CD4-positive, CD25-positive, alpha-beta regulatory T cell (primary cell): ENCODE data around the gene MICB. TPM values are rescaled to one million over a fixed set of nuclear protein-coding genes. Genes with fewer than 3 reads are reported as not detected.
"Not testable (repeated sequence)": the region's sequence is repeated elsewhere in the genome, so short reads cannot be mapped to it uniquely, and the experiment has no call there.

Source experiments
- ATAC-seq, 2 donors: fragments of 150-1000 bp; cut with Tn5 transposase; one replicate each; pipeline ENCODE4 v1.10.0; 2021; ENCODE audit warnings: low read depth in 2 of 2, moderate number of reproducible peaks in 2 of 2, moderate library complexity in 1 of 2
- DNase-seq, 3 donors: peaks; one replicate each; pipeline versions ENCODE4 v3.0.0 to v3.0.0-alpha.2; 2012 to 2022; ENCODE audit warnings: mixed read lengths in 1 of 3
- H3K27ac ChIP-seq: one replicate; pipeline ENCODE4 v1.7.0; 2013; ENCODE audit warnings: mild to moderate bottlenecking, low read length; ENCODE audit not compliant: insufficient read depth, poor library complexity, severe bottlenecking
- H3K27me3 ChIP-seq: one replicate; pipeline ENCODE4 v1.7.0; 2013; ENCODE audit warnings: low read length; ENCODE audit not compliant: control insufficient read depth, insufficient read depth
- H3K36me3 ChIP-seq: one replicate; pipeline ENCODE4 v1.7.0; 2013; ENCODE audit warnings: mild to moderate bottlenecking, low read length, moderate library complexity; ENCODE audit not compliant: control insufficient read depth, insufficient read depth
- H3K4me1 ChIP-seq: 2 replicates; pipeline ENCODE4 v1.7.0; 2013; ENCODE audit warnings: mild to moderate bottlenecking, low read length; ENCODE audit not compliant: insufficient read depth, control insufficient read depth, poor library complexity, severe bottlenecking
- H3K4me3 ChIP-seq: one replicate; pipeline ENCODE4 v1.7.0; 2013; ENCODE audit warnings: low read depth, mild to moderate bottlenecking, low read length, moderate library complexity
- H3K9me3 ChIP-seq, 2 experiments: 1 replicate in 1 of 2; 2 replicates in 1 of 2; pipeline ENCODE4 v1.7.0; 2013; ENCODE audit warnings: low read length in 2 of 2, mild to moderate bottlenecking in 1 of 2, moderate library complexity in 1 of 2; ENCODE audit not compliant: control insufficient read depth in 2 of 2
- H3K27ac Mint-ChIP-seq, 3 donors: one replicate each; pipeline ENCODE4 v1.8.0; 2020 to 2022; ENCODE audit warnings: mild to moderate bottlenecking in 3 of 3, mixed read lengths in 3 of 3, moderate library complexity in 2 of 3
- H3K27me3 Mint-ChIP-seq: one replicate; pipeline ENCODE4 v1.8.0; 2022; ENCODE audit warnings: mild to moderate bottlenecking, mixed read lengths
- H3K36me3 Mint-ChIP-seq: one replicate; pipeline ENCODE4 v1.8.0; 2020; ENCODE audit warnings: mixed read lengths
- H3K4me1 Mint-ChIP-seq, 4 donors: one replicate each; pipeline ENCODE4 v1.8.0; 2020 to 2022; ENCODE audit warnings: mixed read lengths in 4 of 4, mild to moderate bottlenecking in 1 of 4
- H3K4me3 Mint-ChIP-seq, 4 donors: one replicate each; pipeline ENCODE4 v1.8.0; 2020 to 2022; ENCODE audit warnings: mild to moderate bottlenecking in 4 of 4, mixed read lengths in 4 of 4, moderate library complexity in 3 of 4
- H3K9me3 Mint-ChIP-seq, 7 donors: one replicate each; pipeline ENCODE4 v1.8.0; 2020 to 2022; ENCODE audit warnings: mixed read lengths in 7 of 7, mild to moderate bottlenecking in 3 of 7, moderate library complexity in 2 of 7
- polyA plus RNA-seq, 4 donors: library from polyadenylated mRNA; unstranded; fragments of 300-500 nt; fragmentation: Illumina TruSeq; gene quantifications; one replicate each; pipeline ENCODE4 v1.2.3, GENCODE V29; 2021
- total RNA-seq: library from RNA; stranded (reverse); gene quantifications from one replicate; pipeline ENCODE4 v1.2.3, GENCODE V29; 2022

Gene MICB
- total and polyA plus RNA-seq, 5 donors from 2014 or later, result 7.8 to 22.0 (median 12.4) TPM

DNA sequence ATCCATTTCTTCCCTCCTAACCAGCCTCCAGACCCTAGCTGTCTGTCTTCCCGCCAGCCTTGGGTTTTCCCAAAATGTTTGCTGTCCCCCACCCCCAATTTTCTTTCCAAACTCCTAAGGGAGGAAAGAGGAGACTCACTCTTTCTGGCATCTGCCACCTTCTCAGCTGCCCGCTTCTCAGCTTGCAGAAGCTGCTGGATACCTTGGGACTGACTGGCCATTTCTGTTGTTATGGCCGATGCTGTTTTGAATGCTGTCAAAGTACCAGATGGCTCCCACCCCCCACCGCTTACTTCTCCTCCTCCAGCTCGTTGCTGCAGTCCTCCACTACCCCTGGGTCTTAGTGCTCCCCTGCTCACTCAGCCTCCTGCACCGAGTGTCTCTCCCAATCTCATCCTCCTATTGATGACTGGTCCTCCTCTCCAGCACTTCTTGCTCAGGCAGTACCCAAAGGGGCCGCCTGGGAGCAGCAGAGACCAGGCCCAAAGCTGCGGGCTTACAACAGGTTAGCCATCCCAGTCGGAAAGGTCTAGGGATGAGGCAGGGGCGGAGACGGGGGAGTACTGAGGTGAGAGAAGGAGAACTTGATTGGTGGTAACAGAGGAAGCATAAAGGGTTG lies 48.5 kb downstream of the MICB start, which contains the start of gene ATP6V1G2:
TSS of gene ATP6V1G2 (minus strand) at position 270 of the 619 bp plus-strand sequence. CDS start at position 221, 49 bp downstream.
- H3K9me3 Mint-ChIP-seq, result no peaks in the 10 kb centered on the region
- H3K36me3 Mint-ChIP-seq, result peaks cover 4% of the 10 kb centered on the region
- H3K4me1 ChIP-seq, result peaks cover 29% of the 10 kb centered on the region
- H3K27me3 Mint-ChIP-seq, result peaks cover 5% of the 10 kb centered on the region
- peak; percentile 51 to 58 for ATAC-seq
- no peaks in the 10 kb centered on the region for H3K36me3 ChIP-seq
- no peaks in the 10 kb centered on the region for H3K27me3 ChIP-seq
- peak within 1 kb of the TSS; percentile 93 for H3K27ac ChIP-seq
- H3K9me3 ChIP-seq, result no peaks in the 10 kb centered on the region
- DNase-seq, result peak; percentile 75 to 91 (median 78)
- H3K4me1 Mint-ChIP-seq, result peaks cover 4 to 55% (median 38%) of the 10 kb centered on the region in 4 donors
- peak within 1 kb of the TSS; percentile 72 to 96 (median 96) for H3K27ac Mint-ChIP-seq
- peak within 1 kb of the TSS; percentile 84 to 98 (median 94) for H3K4me3 Mint-ChIP-seq
- H3K4me3 ChIP-seq, result peak within 1 kb of the TSS; percentile 95

DNA sequence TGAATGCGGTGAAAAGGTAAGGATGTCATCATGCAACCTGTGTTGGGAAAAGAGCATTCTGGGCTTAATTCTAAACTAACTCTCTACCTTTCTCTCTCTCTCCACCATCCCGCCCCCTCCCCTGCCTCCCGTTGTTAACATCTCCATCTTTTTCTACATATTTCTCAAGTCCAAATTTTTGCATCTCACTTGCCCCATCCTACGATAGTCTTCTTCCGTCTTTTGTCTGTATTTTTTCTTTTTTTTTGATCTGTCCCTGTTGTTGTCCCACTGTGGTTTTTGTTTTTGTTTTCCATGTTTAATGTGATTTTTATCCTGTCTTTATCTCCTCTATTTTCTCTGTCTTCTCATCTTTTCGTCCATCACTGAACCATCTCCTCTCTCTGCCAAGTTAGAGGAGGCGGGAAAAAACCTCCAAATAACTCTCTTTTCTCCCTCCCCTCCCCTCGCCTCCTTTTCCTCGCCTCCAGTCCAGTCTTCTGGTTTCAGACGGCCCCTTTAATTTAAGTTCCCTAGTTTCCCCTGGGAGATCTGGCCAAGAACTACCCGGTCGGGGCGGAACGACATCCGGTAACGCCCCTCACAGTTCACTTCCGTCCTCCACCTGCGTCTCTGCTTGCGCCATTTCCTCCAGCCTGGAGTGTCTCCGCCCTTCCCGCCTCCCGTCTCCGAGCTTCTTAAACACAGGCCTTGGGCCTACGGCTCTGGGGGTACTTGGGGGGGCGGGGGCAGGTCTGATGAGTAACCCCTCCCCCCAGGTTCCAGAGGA lies 49.2 kb downstream of the MICB start, which contains the start of gene NFKBIL1:
TSS of gene NFKBIL1 (plus strand) at position 651 of the 769 bp plus-strand sequence. CDS start at position 738, 87 bp downstream.
- Histone ChIP-seq H3K9me3 (no peaks in the 10 kb centered on the region), H3K27ac (peak within 1 kb of the TSS; percentile 93), H3K4me3 (peak within 1 kb of the TSS; percentile 95), H3K36me3 (no peaks in the 10 kb centered on the region), H3K27me3 (no peaks in the 10 kb centered on the region), H3K4me1 (peaks cover 29% of the 10 kb centered on the region)
- peak; percentile 86 to 96 (median 86) for DNase-seq
- ATAC-seq, result peak; percentile 84 to 88
- H3K36me3 Mint-ChIP-seq, result peaks cover 4% of the 10 kb centered on the region
- H3K27ac Mint-ChIP-seq, result peak within 1 kb of the TSS; percentile 72 to 96 (median 96)
- peaks cover 5% of the 10 kb centered on the region for H3K27me3 Mint-ChIP-seq
- H3K4me1 Mint-ChIP-seq, result peaks cover 5 to 59% (median 39%) of the 10 kb centered on the region in 4 donors
- H3K9me3 Mint-ChIP-seq, result no peaks in the 10 kb centered on the region
- H3K4me3 Mint-ChIP-seq, result peak within 1 kb of the TSS; percentile 84 to 98 (median 94)

DNA sequence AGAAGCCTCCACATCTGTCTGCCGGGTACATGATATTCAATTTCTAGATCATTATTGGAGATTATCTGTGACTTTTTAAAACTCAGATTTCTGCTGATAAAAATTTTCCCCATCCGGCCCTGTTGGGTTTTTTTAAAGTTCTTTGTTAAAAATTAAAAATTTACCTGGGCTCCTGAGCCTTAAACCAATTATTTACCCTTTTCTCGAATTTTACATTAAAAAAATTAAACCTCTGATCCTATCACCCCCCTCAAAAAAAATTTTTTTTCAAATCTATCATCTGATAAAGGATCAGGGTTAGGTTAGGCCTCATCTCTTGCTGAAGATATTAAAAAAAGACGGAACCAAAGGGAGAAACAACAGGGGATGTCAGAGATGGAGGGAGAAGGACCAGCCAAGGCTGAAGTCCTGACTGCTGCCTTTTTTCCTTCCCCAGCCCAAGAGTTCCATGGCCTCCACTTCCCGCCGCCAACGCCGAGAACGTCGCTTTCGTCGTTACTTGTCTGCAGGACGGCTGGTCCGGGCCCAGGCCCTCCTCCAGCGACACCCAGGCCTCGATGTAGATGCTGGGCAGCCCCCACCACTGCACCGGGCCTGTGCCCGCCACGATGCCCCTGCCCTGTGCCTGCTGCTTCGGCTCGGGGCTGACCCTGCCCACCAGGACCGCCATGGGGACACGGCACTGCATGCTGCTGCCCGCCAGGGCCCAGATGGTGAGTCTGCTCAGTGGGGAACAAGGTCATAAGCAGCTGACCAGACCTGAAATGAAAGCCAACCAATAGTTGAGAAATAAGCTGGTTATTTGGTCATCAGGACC lies 50.0 kb downstream of the MICB start:
- Histone ChIP-seq H3K4me1 (peaks cover 21% of the 10 kb centered on the region), H3K27me3 (no peaks in the 10 kb centered on the region), H3K36me3 (no peaks in the 10 kb centered on the region), H3K4me3 (peak overlapping the region; percentile 95), H3K9me3 (no peaks in the 10 kb centered on the region), H3K27ac (peak overlapping the region; percentile 93)
- Mint-ChIP-seq H3K9me3 (no peaks in the 10 kb centered on the region), H3K4me3 (peak overlapping the region; percentile 84 to 98 (median 94)), H3K4me1 (peaks cover 5 to 52% (median 35%) of the 10 kb centered on the region in 4 donors), H3K27ac (peak overlapping the region in 2 of 3 donors; percentile 96), H3K36me3 (peaks cover 4% of the 10 kb centered on the region), H3K27me3 (peaks cover 5% of the 10 kb centered on the region)
- DNase-seq, result no peak
- no peak for ATAC-seq

DNA sequence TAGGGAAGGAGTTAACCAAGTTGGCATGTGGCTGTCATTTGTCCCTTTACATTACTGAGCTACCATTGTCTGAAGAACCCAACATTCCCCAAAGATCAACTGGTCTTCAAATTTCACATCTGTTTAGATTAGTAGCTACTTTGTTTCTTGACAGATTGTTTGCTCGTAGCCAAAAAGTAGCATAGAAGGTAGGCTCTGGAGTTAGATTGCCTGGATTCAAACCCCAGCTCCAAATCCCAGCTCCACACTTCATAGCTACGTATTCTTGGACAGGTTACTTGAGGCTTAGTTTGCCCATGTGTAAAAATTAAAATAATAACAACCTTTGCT lies 50.6 kb downstream of the MICB start:
- H3K4me3 ChIP-seq, result no peak overlapping the region
- Mint-ChIP-seq H3K27ac (peak overlapping the region in 2 of 3 donors; percentile 96), H3K4me3 (peak overlapping the region in 2 of 4 donors; percentile 19 to 83), H3K36me3 (peaks cover 4% of the 10 kb centered on the region), H3K4me1 (peaks cover 5 to 47% (median 30%) of the 10 kb centered on the region in 4 donors), H3K9me3 (no peaks in the 10 kb centered on the region), H3K27me3 (peaks cover 5% of the 10 kb centered on the region)
- ATAC-seq (no peak), DNase-seq (no peak)
- no peaks in the 10 kb centered on the region for H3K36me3 ChIP-seq
- H3K27ac ChIP-seq, result peak overlapping the region; percentile 93
- H3K27me3 ChIP-seq, result no peaks in the 10 kb centered on the region
- peaks cover 19% of the 10 kb centered on the region for H3K4me1 ChIP-seq
- H3K9me3 ChIP-seq, result no peaks in the 10 kb centered on the region

DNA sequence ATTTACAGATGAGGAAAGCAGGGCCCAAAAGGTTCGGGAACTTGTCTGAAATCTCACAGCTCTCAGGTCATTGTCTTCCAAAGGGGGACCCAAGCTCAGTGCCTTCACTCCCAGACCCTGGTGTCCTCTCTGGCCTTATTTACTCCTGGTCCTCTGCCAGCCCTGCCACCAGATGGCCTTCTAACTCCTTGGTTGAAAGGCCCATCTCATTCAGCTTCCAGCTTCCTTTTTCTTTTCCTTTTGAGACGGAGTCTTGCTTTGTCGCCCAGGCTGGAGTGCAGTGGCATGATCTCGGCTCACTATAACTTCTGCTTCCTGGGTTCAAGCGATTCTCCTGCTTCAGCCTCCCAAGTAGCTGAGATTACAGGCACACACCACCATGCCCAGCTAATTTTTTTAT lies 53.4 kb downstream of the MICB start:
- not testable (repeated sequence) for H3K27me3 Mint-ChIP-seq, H3K36me3 ChIP-seq, H3K36me3 Mint-ChIP-seq, H3K27me3 ChIP-seq, H3K27ac ChIP-seq, H3K4me3 ChIP-seq, ATAC-seq, H3K9me3 Mint-ChIP-seq, H3K9me3 ChIP-seq
- Mint-ChIP-seq H3K4me3 (peak overlapping the region in 2 of 4 donors; percentile 75), H3K27ac (peak overlapping the region in 2 of 3 donors; percentile 72 to 88), H3K4me1 (peaks cover 5 to 53% (median 28%) of the 10 kb centered on the region in 4 donors)
- peak; percentile 53 to 79 (median 67) for DNase-seq
- peaks cover 21% of the 10 kb centered on the region for H3K4me1 ChIP-seq

DNA sequence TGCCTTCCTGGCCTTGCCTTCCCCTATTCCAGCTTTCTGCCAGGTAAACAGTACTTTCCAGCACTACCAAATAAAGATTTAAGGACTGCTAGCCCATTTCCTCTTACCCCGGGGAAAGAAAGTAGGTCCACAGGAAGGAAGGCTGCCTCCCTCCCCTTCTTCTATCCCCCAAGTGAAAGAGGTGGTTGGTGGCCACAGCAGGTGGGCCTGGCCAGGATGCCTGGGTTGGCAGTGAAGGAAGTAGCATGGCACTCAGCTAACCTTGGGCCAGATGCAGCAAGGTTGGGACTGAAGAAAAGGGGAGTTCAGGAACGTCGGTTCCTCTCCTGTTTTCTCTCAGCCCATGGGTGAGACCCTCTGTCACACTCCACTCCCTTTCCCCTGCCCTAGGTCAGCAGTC lies 58.4 kb downstream of the MICB start:
- Mint-ChIP-seq H3K4me3 (peak overlapping the region in 1 of 4 donors; percentile 41), H3K4me1 (peaks cover 18 to 62% (median 38%) of the 10 kb centered on the region in 4 donors), H3K27me3 (no peaks in the 10 kb centered on the region), H3K36me3 (peaks cover 7% of the 10 kb centered on the region), H3K9me3 (no peaks in the 10 kb centered on the region), H3K27ac (peak overlapping the region in 2 of 3 donors; percentile 43 to 46)
- DNase-seq, result peak in 1 of 3 donors; percentile 51
- H3K27ac ChIP-seq, result no peak overlapping the region
- no peak overlapping the region for H3K4me3 ChIP-seq
- no peaks in the 10 kb centered on the region for H3K27me3 ChIP-seq
- H3K9me3 ChIP-seq, result no peaks in the 10 kb centered on the region
- no peaks in the 10 kb centered on the region for H3K36me3 ChIP-seq
- no peak for ATAC-seq
- peaks cover 50% of the 10 kb centered on the region for H3K4me1 ChIP-seq
